D721Med (cell line): ENCODE data around the gene CYSTM1.
"Not testable (repeated sequence)": the region's sequence is repeated elsewhere in the genome, so short reads cannot be mapped to it uniquely, and the experiment has no call there.

Source experiments
- DNase-seq: peaks from one replicate; pipeline ENCODE4 v3.0.0; 2011; ENCODE audit warnings: low spot score; ENCODE audit not compliant: insufficient read length
- FAIRE-seq: peaks from 2 replicates; lab custom pipeline; 2011; peaks lifted over from hg19 to GRCh38; lab: Jason Lieb, UNC
- TF ChIP-seq, protein P1 (sequence below): IDR thresholded peaks from 2 replicates; pipeline ENCODE4 v1.5.1; 2012; ENCODE audit warnings: mild to moderate bottlenecking, control low read depth; ENCODE audit not compliant: insufficient read depth; ENCODE audit errors: missing control alignments

Gene CYSTM1

DNA sequence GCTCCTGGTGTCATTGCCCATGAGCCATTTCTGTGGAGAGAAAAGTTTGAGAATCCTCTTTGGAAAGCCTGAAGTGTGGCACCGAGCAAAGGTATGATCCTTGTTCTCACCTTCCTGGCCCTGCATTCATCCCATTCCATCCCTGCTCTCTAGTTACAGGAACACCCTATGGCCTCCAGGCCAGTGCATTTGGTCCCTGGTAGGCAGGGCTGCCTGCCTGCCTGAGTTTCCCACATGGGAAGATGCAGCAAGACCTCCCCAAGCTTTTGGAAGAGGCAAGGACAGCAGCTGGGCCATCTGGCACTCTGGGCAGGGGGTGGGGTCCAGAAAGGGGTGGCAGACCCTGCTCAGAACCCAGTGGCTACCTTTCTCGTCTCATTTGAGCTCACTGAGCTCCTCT, 24.8 kb upstream of the CYSTM1 start:
- FAIRE-seq, result no peak
- TF ChIP-seq, protein P1, sequence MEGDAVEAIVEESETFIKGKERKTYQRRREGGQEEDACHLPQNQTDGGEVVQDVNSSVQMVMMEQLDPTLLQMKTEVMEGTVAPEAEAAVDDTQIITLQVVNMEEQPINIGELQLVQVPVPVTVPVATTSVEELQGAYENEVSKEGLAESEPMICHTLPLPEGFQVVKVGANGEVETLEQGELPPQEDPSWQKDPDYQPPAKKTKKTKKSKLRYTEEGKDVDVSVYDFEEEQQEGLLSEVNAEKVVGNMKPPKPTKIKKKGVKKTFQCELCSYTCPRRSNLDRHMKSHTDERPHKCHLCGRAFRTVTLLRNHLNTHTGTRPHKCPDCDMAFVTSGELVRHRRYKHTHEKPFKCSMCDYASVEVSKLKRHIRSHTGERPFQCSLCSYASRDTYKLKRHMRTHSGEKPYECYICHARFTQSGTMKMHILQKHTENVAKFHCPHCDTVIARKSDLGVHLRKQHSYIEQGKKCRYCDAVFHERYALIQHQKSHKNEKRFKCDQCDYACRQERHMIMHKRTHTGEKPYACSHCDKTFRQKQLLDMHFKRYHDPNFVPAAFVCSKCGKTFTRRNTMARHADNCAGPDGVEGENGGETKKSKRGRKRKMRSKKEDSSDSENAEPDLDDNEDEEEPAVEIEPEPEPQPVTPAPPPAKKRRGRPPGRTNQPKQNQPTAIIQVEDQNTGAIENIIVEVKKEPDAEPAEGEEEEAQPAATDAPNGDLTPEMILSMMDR, result no peak
- no peak for DNase-seq

GRCh38 chr5:140151144-140152021, 23.6 kb upstream of the CYSTM1 start:
- no peak for DNase-seq
- no peak for FAIRE-seq

GRCh38 chr5:140152022-140152999, 22.7 kb upstream of the CYSTM1 start:
- DNase-seq, result no peak
- FAIRE-seq, result no peak
- TF ChIP-seq, protein P1, result no peak

More at GRCh38 chr5:140151144-140152021, 23.6 kb upstream of the CYSTM1 start:
- TF ChIP-seq, protein P1, result no peak

DNA sequence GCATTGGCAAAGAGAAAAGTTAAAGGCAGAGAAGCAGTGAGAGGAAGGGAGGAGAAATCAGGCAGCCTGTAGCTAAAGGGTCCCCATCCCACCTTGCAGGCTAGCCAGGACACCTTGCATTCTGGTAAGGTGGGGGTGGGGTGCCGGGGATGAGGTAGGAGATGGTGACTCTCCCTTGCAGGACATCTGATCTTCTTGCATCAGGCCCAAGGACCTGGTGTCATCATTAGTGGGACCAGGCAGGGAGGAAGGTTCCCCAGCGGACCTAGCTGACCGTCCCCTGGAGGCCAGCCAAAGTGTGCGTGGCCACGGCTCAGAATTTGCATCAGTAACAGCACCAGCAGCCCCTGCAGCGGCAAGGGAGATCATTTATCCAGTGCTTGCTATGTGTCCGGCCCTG, 21.7 kb upstream of the CYSTM1 start:
- TF ChIP-seq, protein P1, result no peak
- no peak for DNase-seq
- FAIRE-seq, result no peak

- TF ChIP-seq, protein P1, result no peak
- no peak for DNase-seq
- no peak for FAIRE-seq
These were observed 21.1 kb upstream of the CYSTM1 start for GRCh38 chr5:140153905-140154304.

GRCh38 chr5:140154710-140155381, 20.1 kb upstream of the CYSTM1 start:
- not testable (repeated sequence) for FAIRE-seq, DNase-seq
